ENCODE measurements around the gene AQP1. TPM values are rescaled to one million over a fixed set of nuclear protein-coding genes. Genes with fewer than 3 reads are reported as not detected.

AQP1 gene
- total and polyA plus RNA-seq, 3 donors from 2014 or later, result 15.2 to 55.8 (median 28.1) TPM

- H3K27ac ChIP-seq, result no peak overlapping the region
- peaks cover 9% of the 10 kb centered on the region for H3K4me1 ChIP-seq
- 89 to 95% methylated on average over 17 to 26 of the region's 26 CpGs for WGBS, 2 donors
- intact Hi-C loops (cut with DNase I; ENCODE audit: low total_unique reads), result no loop called here
- no peak for TF ChIP-seq POLR2A (IDR thresholded peaks at IDR 0.05)
- TF ChIP-seq CTCF (IDR thresholded peaks at IDR 0.05), result no peak
- no peaks in the 10 kb centered on the region for H3K27me3 ChIP-seq
- H3K9me3 ChIP-seq, result no peaks in the 10 kb centered on the region
- no peak overlapping the region for H3K4me3 ChIP-seq
- H3K36me3 ChIP-seq (ENCODE audit: low read depth, missing control alignments), result no peaks in the 10 kb centered on the region
- no peak for DNase-seq
These were observed 523 bp downstream of the AQP1 start for GRCh38 chr7:30912021-30912730.

- WGBS, 2 donors, result 90 to 96% methylated on average over 2 of the region's 2 CpGs
- no peaks in the 10 kb centered on the region for H3K9me3 ChIP-seq
- no peaks in the 10 kb centered on the region for H3K27me3 ChIP-seq
- peaks cover 9% of the 10 kb centered on the region for H3K4me1 ChIP-seq
- no peak overlapping the region for H3K27ac ChIP-seq
- TF ChIP-seq CTCF (IDR thresholded peaks at IDR 0.05), result no peak
- TF ChIP-seq POLR2A (IDR thresholded peaks at IDR 0.05), result no peak
- no peaks in the 10 kb centered on the region for H3K36me3 ChIP-seq (ENCODE audit: low read depth, missing control alignments)
- intact Hi-C loops (cut with DNase I; ENCODE audit: low total_unique reads), result no loop called here
- H3K4me3 ChIP-seq, result no peak overlapping the region
- no peak for DNase-seq
These were observed 1.0 kb downstream of the AQP1 start for GRCh38 chr7:30912731-30912985.

- no peak overlapping the region for H3K27ac ChIP-seq
- no peak for DNase-seq
- intact Hi-C loops (cut with DNase I; ENCODE audit: low total_unique reads), result no loop called here
- H3K27me3 ChIP-seq, result no peaks in the 10 kb centered on the region
- no peak overlapping the region for H3K4me3 ChIP-seq
- WGBS, 2 donors, result 73 to 80% methylated on average over 5 to 17 of the region's 17 CpGs
- TF ChIP-seq POLR2A (IDR thresholded peaks at IDR 0.05) (no peak), CTCF (IDR thresholded peaks at IDR 0.05) (no peak)
- H3K36me3 ChIP-seq (ENCODE audit: low read depth, missing control alignments), result no peaks in the 10 kb centered on the region
- H3K4me1 ChIP-seq, result peaks cover 9% of the 10 kb centered on the region
- H3K9me3 ChIP-seq, result no peaks in the 10 kb centered on the region
These were observed 1.5 kb downstream of the AQP1 start for GRCh38 chr7:30912986-30913811.

GRCh38 chr7:30913821-30914515 lies 2.3 kb downstream of the AQP1 start:
- H3K4me1 ChIP-seq, result peaks cover 9% of the 10 kb centered on the region
- intact Hi-C loops (cut with DNase I; ENCODE audit: low total_unique reads), result no loop called here
- H3K4me3 ChIP-seq, result no peak overlapping the region
- TF ChIP-seq POLR2A (IDR thresholded peaks at IDR 0.05), result no peak
- no peak for TF ChIP-seq CTCF (IDR thresholded peaks at IDR 0.05)
- DNase-seq, result no peak
- no peaks in the 10 kb centered on the region for H3K36me3 ChIP-seq (ENCODE audit: low read depth, missing control alignments)
- H3K27ac ChIP-seq, result no peak overlapping the region
- no peaks in the 10 kb centered on the region for H3K9me3 ChIP-seq
- WGBS, 2 donors, result 97% methylated on average over 12 to 16 of the region's 16 CpGs
- no peaks in the 10 kb centered on the region for H3K27me3 ChIP-seq

Measured in testis (tissue), 3 donors.